Measurements from ENCODE around the gene DUSP9. TPM values are rescaled to one million over a fixed set of nuclear protein-coding genes. Genes with fewer than 3 reads are reported as not detected.

Gene DUSP9
- total RNA-seq, 2 donors from 2014 or later = 3.5 TPM; not detected in 1

GRCh38 chrX:153633048-153633447 lies 14.0 kb upstream of the DUSP9 start:
- Histone ChIP-seq H3K4me3 (no peak overlapping the region), H3K4me1 (replicated peaks) (no peaks in the 10 kb centered on the region), H3K27ac (no peak overlapping the region), H3K36me3 (no peaks in the 10 kb centered on the region), H3K27me3 (replicated peaks; ENCODE audit: insufficient read depth) (no peaks in the 10 kb centered on the region), H3K9me3 (no peaks in the 10 kb centered on the region)
- TF ChIP-seq POLR2A (IDR thresholded peaks at IDR 0.05) (no peak), CTCF (IDR thresholded peaks at IDR 0.05) (no peak), POLR2AphosphoS5 (IDR thresholded peaks at IDR 0.05) (no peak)
- WGBS = 90% methylated on average over 7 of the region's 14 CpGs
- intact Hi-C loops (cut with DNase I) = no loop called here
- no peak for DNase-seq (ENCODE audit: low spot score)

- intact Hi-C loops (cut with DNase I) = no loop called here
- no peak overlapping the region for H3K27ac ChIP-seq
- WGBS = 87% methylated on average over 7 of the region's 15 CpGs
Observed at GRCh38 chrX:153633607-153634180, 13.3 kb upstream of the DUSP9 start.

GRCh38 chrX:153634236-153634635 lies 12.8 kb upstream of the DUSP9 start:
- DNase-seq (ENCODE audit: low spot score) = no peak

More at GRCh38 chrX:153633607-153634180, 13.3 kb upstream of the DUSP9 start:
- Histone ChIP-seq H3K4me1 (replicated peaks) (no peaks in the 10 kb centered on the region), H3K27me3 (replicated peaks; ENCODE audit: insufficient read depth) (no peaks in the 10 kb centered on the region), H3K4me3 (no peak overlapping the region), H3K9me3 (no peaks in the 10 kb centered on the region), H3K36me3 (no peaks in the 10 kb centered on the region)
- TF ChIP-seq POLR2A (IDR thresholded peaks at IDR 0.05) (no peak), CTCF (IDR thresholded peaks at IDR 0.05) (no peak), POLR2AphosphoS5 (IDR thresholded peaks at IDR 0.05) (no peak)
- DNase-seq (ENCODE audit: low spot score) = no peak

GRCh38 chrX:153634832-153635231 lies 12.2 kb upstream of the DUSP9 start:
- no peak overlapping the region for H3K27ac ChIP-seq
- no peaks in the 10 kb centered on the region for H3K4me1 ChIP-seq (replicated peaks)
- no peaks in the 10 kb centered on the region for H3K36me3 ChIP-seq
- TF ChIP-seq POLR2A (IDR thresholded peaks at IDR 0.05) = no peak
- TF ChIP-seq CTCF (IDR thresholded peaks at IDR 0.05) = no peak
- TF ChIP-seq POLR2AphosphoS5 (IDR thresholded peaks at IDR 0.05) = no peak
- intact Hi-C loops (cut with DNase I) = no loop called here
- no peaks in the 10 kb centered on the region for H3K9me3 ChIP-seq
- no peaks in the 10 kb centered on the region for H3K27me3 ChIP-seq (replicated peaks; ENCODE audit: insufficient read depth)
- DNase-seq (ENCODE audit: low spot score) = no peak
- 35% methylated on average over 12 of the region's 15 CpGs for WGBS
- no peak overlapping the region for H3K4me3 ChIP-seq

More at GRCh38 chrX:153634236-153634635, 12.8 kb upstream of the DUSP9 start:
- H3K9me3 ChIP-seq = no peaks in the 10 kb centered on the region
- H3K27me3 ChIP-seq (replicated peaks; ENCODE audit: insufficient read depth) = no peaks in the 10 kb centered on the region
- intact Hi-C loops (cut with DNase I) = no loop called here
- no peak overlapping the region for H3K4me3 ChIP-seq
- H3K27ac ChIP-seq = no peak overlapping the region
- TF ChIP-seq POLR2AphosphoS5 (IDR thresholded peaks at IDR 0.05) = no peak
- TF ChIP-seq CTCF (IDR thresholded peaks at IDR 0.05) = no peak
- no peak for TF ChIP-seq POLR2A (IDR thresholded peaks at IDR 0.05)
- no peaks in the 10 kb centered on the region for H3K36me3 ChIP-seq
- no peaks in the 10 kb centered on the region for H3K4me1 ChIP-seq (replicated peaks)
- 81% methylated on average over 9 of the region's 9 CpGs for WGBS

- Histone ChIP-seq H3K36me3 (no peaks in the 10 kb centered on the region), H3K27ac (no peak overlapping the region), H3K4me1 (replicated peaks) (no peaks in the 10 kb centered on the region), H3K4me3 (no peak overlapping the region), H3K27me3 (replicated peaks; ENCODE audit: insufficient read depth) (no peaks in the 10 kb centered on the region), H3K9me3 (no peaks in the 10 kb centered on the region)
- 63% methylated on average over 6 of the region's 6 CpGs for WGBS
- DNase-seq (ENCODE audit: low spot score) = no peak
- no peak for TF ChIP-seq POLR2AphosphoS5 (IDR thresholded peaks at IDR 0.05)
- intact Hi-C loops (cut with DNase I) = no loop called here
Observed at GRCh38 chrX:153635388-153635787, 11.6 kb upstream of the DUSP9 start.

All from prostate gland (tissue), 2 donors.